ENCODE data around the gene MAST4.

The MAST4 gene

DNA sequence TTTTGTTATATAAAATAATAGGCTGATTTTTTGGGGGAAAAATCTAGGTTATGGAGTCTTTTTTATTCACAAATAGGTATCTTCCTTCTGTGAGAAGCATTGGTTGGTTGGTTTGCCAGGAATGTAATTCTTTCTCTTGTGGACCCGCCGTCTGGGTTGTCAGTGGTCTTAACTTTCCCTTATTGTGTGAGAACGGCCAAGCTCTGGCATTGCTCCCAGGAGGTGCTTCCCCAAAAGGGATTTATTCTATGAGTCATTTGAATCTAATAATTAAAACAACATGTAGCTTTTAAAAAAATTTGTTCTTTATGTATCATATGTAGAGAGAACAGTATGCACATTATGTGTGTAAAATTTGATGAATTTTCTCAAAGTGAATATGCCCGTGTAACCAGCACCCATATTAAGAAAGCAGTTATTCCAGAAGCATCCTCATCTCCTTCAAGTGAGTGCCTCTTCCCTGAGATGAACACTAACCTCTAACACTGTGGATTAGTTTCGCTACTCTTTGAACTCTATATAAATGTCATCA lies 114.4 kb downstream of the MAST4 start:
- no peaks in the 10 kb centered on the region for H3K27me3 ChIP-seq (replicated peaks; ENCODE audit: control insufficient read depth, insufficient read depth, low read length)
- no peaks in the 10 kb centered on the region for H3K36me3 ChIP-seq (ENCODE audit: control insufficient read depth, insufficient read depth, low read length)
- TF ChIP-seq, protein P1, sequence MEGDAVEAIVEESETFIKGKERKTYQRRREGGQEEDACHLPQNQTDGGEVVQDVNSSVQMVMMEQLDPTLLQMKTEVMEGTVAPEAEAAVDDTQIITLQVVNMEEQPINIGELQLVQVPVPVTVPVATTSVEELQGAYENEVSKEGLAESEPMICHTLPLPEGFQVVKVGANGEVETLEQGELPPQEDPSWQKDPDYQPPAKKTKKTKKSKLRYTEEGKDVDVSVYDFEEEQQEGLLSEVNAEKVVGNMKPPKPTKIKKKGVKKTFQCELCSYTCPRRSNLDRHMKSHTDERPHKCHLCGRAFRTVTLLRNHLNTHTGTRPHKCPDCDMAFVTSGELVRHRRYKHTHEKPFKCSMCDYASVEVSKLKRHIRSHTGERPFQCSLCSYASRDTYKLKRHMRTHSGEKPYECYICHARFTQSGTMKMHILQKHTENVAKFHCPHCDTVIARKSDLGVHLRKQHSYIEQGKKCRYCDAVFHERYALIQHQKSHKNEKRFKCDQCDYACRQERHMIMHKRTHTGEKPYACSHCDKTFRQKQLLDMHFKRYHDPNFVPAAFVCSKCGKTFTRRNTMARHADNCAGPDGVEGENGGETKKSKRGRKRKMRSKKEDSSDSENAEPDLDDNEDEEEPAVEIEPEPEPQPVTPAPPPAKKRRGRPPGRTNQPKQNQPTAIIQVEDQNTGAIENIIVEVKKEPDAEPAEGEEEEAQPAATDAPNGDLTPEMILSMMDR (IDR thresholded peaks at IDR 0.05; ENCODE audit: insufficient read depth, low read length, poor library complexity, severe bottlenecking) = no peak
- DNase-seq (ENCODE audit: extremely low read depth, insufficient read length) = no peak
- no peak overlapping the region for H3K4me3 ChIP-seq (replicated peaks; ENCODE audit: low read depth, low read length)

DNA sequence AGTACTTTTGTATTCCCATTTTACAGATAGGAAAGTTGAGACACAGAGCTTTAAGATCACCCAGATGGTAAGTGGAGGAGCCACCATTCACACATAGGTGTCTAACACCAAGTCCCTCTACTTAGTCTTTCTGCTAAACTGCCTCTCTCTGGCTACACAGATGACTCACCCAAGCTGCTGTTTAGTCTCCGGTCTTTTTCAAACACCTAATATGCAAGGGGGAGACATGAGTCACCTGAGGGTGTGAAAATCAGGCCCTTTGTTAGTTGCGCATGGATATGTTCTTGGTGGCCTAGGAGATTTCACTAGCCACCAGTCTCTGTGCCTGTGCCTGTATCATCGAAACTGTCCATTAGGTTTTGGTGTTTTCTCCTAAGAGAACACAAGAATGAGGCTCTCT lies 117.8 kb downstream of the MAST4 start:
- H3K27me3 ChIP-seq (replicated peaks; ENCODE audit: control insufficient read depth, insufficient read depth, low read length) = no peaks in the 10 kb centered on the region
- TF ChIP-seq, protein P1 (IDR thresholded peaks at IDR 0.05; ENCODE audit: insufficient read depth, low read length, poor library complexity, severe bottlenecking) = no peak
- no peak overlapping the region for H3K4me3 ChIP-seq (replicated peaks; ENCODE audit: low read depth, low read length)
- no peaks in the 10 kb centered on the region for H3K36me3 ChIP-seq (ENCODE audit: control insufficient read depth, insufficient read depth, low read length)
- DNase-seq (ENCODE audit: extremely low read depth, insufficient read length) = peak; percentile 26

DNA sequence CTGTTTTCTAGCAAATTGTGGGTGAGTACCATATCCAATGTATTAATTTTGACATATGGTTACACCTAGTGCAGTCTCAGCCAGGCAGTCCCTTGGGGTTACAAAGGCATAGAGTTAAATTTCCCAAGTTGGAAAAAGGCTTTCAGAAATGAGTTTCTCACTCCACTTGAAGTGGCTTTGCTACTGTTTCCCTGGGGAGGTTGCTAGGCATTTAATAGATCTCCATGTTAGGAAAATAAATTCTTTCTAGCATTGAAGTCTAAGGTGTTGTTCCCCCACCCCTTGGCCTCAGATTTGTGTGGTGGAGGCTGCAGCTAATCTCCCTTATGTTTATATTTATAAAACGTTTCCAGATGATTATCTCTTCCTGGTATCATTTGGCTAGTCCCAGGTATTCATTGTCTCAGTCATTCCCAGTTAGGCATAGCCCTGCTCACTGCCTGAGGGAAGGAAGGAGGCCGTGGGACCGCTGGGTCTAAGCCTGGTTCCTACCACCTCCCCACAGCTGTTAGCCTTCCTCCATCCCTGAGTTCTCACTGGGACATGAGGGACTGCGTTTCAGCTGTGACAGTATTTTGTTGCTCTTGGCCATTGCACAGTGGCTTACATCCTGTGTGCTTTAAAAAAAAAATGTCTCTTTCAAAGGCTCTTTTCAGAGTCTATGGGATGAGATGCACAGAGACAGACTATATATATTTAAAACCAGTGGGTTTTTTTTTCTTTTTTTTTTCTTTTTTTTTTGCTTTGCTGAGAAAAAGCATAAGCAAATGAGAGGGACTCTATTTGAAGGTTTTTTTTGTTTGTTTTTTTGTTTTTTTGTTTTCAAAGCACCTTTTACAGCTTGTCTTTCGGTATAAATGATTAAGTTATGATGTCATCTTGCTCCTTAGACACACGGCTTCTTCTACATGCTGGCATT lies 121.5 kb downstream of the MAST4 start:
- Histone ChIP-seq H3K4me3 (replicated peaks; ENCODE audit: low read depth, low read length) (no peak overlapping the region), H3K27me3 (replicated peaks; ENCODE audit: control insufficient read depth, insufficient read depth, low read length) (no peaks in the 10 kb centered on the region), H3K36me3 (ENCODE audit: control insufficient read depth, insufficient read depth, low read length) (no peaks in the 10 kb centered on the region)
- no peak for DNase-seq (ENCODE audit: extremely low read depth, insufficient read length)
- TF ChIP-seq, protein P1 (IDR thresholded peaks at IDR 0.05; ENCODE audit: insufficient read depth, low read length, poor library complexity, severe bottlenecking) = no peak

DNA sequence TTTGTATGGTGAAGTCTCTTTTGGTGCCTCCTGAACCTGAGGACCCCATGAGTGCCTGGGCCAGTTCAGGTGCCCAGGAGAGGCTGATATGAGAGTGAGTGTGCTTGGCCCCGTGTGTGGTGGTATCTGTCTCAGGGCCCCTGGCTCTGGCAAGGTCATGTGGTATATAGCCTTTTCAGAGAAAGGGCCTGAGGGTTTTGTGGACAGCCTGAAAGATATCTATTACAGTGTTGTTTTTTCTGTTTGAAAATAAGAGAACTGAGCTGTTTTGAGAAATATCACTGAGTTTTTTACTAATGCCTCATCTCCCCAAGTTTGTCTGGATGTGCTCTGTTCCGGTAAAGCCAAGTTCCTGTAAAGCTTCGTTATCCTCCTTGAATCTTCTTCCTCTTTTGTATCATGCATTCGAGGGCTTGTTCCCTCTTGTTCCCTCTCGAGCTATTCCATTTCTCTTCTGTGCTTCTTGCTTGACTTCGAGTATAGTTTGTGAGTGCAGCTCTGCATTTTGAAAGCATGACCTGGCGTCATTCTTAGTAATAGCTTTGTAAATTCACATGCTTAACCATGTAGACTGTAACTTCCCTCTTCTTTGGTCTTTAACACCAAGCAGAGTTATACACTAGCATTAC lies 122.3 kb downstream of the MAST4 start:
- Histone ChIP-seq H3K36me3 (ENCODE audit: control insufficient read depth, insufficient read depth, low read length) (no peaks in the 10 kb centered on the region), H3K4me3 (replicated peaks; ENCODE audit: low read depth, low read length) (no peak overlapping the region), H3K27me3 (replicated peaks; ENCODE audit: control insufficient read depth, insufficient read depth, low read length) (no peaks in the 10 kb centered on the region)
- DNase-seq (ENCODE audit: extremely low read depth, insufficient read length) = no peak
- TF ChIP-seq, protein P1 (IDR thresholded peaks at IDR 0.05; ENCODE audit: insufficient read depth, low read length, poor library complexity, severe bottlenecking) = no peak

DNA sequence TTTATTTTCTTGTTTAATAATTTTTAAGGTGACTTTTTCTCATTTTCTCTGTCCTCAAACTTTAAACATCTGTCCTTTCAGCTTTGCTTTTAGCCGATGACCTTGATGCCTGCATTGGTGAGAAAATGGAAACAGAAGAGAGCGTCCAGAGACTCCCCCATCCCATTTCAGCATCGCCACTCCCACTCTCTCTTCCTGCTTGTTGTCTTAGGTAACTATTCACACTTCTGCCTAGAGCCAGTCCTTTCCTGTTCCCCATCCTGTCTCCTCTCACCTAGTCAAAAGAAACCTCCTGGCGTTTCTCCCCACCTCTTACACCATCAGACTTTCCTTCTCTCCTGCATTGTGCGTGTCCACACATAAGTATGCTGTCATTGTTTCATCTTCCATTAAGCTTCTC lies 124.6 kb downstream of the MAST4 start:
- Histone ChIP-seq H3K27me3 (replicated peaks; ENCODE audit: control insufficient read depth, insufficient read depth, low read length) (no peaks in the 10 kb centered on the region), H3K4me3 (replicated peaks; ENCODE audit: low read depth, low read length) (no peak overlapping the region), H3K36me3 (ENCODE audit: control insufficient read depth, insufficient read depth, low read length) (no peaks in the 10 kb centered on the region)
- TF ChIP-seq, protein P1 (IDR thresholded peaks at IDR 0.05; ENCODE audit: insufficient read depth, low read length, poor library complexity, severe bottlenecking) = no peak
- no peak for DNase-seq (ENCODE audit: extremely low read depth, insufficient read length)

All from GM06990 (cell line).